GM12864 (cell line): ENCODE results near the gene SETD5.

Experiments
- DNase-seq: peaks from one replicate; pipeline ENCODE4 v3.0.0-alpha.2; 2011; ENCODE audit warnings: low read depth
- H3K4me3 ChIP-seq: 2 replicates; pipeline ENCODE4 v1.5.1; 2011; ENCODE audit warnings: mild to moderate bottlenecking, low read depth, low read length, control low read depth
- CTCF ChIP-seq: IDR thresholded peaks from 2 replicates; pipeline ENCODE4 v1.5.1; 2011; ENCODE audit warnings: low read depth, mild to moderate bottlenecking, moderate library complexity, low read length, control low read depth, inconsistent platforms; ENCODE audit errors: missing control alignments

SETD5 gene

GRCh38 chr3:9452417-9452816 lies 55.0 kb downstream of the SETD5 start:
- no peak for TF ChIP-seq CTCF
- H3K4me3 ChIP-seq = no peak overlapping the region

GRCh38 chr3:9455596-9456131 lies 58.2 kb downstream of the SETD5 start:
- no peak overlapping the region for H3K4me3 ChIP-seq
- TF ChIP-seq CTCF = no peak
- no peak for DNase-seq

More at GRCh38 chr3:9452417-9452816, 55.0 kb downstream of the SETD5 start:
- DNase-seq = no peak

DNA sequence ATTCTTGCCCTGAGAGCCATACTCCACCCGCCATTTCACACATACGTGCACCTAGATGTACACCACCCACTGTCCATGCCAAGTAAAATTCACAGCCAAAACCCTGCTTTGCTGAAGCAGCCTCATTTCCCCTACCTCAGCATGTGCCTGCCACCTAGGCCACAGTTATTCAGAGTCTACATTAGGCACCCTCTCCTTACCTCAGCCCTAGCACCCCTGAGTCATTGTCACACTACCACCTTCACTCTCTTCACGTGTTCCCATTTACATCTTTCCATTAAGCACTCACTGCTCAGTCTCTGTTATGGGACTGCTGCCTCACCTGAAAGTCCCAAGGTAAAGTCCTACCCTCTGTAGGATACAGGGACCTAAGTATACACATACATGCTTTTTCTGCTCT lies 70.0 kb downstream of the SETD5 start:
- no peak for TF ChIP-seq CTCF
- DNase-seq = no peak
- H3K4me3 ChIP-seq = no peak overlapping the region

- TF ChIP-seq CTCF = no peak
- no peak overlapping the region for H3K4me3 ChIP-seq
- DNase-seq = no peak
Observed at GRCh38 chr3:9468460-9468859, 71.0 kb downstream of the SETD5 start.

GRCh38 chr3:9469986-9470385 lies 72.6 kb downstream of the SETD5 start:
- TF ChIP-seq CTCF = no peak
- DNase-seq = no peak

GRCh38 chr3:9473496-9474065 lies 76.2 kb downstream of the SETD5 start:
- DNase-seq = no peak
- H3K4me3 ChIP-seq = no peak overlapping the region
- TF ChIP-seq CTCF = no peak

More at GRCh38 chr3:9469986-9470385, 72.6 kb downstream of the SETD5 start:
- no peak overlapping the region for H3K4me3 ChIP-seq

- H3K4me3 ChIP-seq = no peak overlapping the region
- TF ChIP-seq CTCF = no peak
- no peak for DNase-seq
Observed at GRCh38 chr3:9474482-9474881, 77.1 kb downstream of the SETD5 start.
